ENCODE data around the gene PUS10.

DNA sequence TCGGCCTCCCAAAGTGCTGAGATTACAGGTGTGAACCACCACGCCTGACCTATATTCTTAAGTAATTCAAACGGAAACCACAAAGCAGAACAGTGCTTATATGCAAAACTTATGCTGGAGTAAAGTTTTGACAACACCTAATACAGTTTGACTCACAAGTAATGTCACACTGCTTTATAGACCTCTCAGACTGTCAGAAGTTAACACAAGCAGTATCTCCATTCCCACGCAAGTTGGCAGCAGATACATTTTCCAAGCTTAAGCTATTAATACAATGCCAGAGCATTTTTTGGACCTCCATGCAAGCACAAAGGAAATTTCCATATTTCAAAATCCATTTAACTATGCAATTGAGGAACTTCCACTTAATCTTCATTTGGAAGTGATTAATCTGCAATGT is 26.6 kb upstream of the PUS10 start:
- TF ChIP-seq POLR2AphosphoS5 (IDR thresholded peaks at IDR 0.05; ENCODE audit: borderline replicate concordance, low read depth, low read length) (no peak), EZH2 (IDR thresholded peaks at IDR 0.05) (no peak), FOXP2 (optimal IDR thresholded peaks at IDR 0.05; ENCODE audit: control extremely low read depth, extremely low read length, insufficient read depth) (no peak)

Data from SK-N-MC (cell line).